Erythroblast (primary cell): ENCODE results near the gene CDH13.

ENCODE experiments used
- DNase-seq, 2 experiments: peaks; one replicate each; lab custom pipeline; 2025; lab: John Stamatoyannopoulos, UW
- GATA1 ChIP-seq: IDR thresholded peaks from 2 replicates; pipeline ENCODE4 v1.6.1; 2011; ENCODE audit warnings: low read depth, mild to moderate bottlenecking, control low read depth, low read length, moderate library complexity
- POLR2A ChIP-seq: IDR thresholded peaks from 2 replicates; pipeline ENCODE4 v1.6.1; 2011; ENCODE audit warnings: mild to moderate bottlenecking, low read length

CDH13 gene

DNA sequence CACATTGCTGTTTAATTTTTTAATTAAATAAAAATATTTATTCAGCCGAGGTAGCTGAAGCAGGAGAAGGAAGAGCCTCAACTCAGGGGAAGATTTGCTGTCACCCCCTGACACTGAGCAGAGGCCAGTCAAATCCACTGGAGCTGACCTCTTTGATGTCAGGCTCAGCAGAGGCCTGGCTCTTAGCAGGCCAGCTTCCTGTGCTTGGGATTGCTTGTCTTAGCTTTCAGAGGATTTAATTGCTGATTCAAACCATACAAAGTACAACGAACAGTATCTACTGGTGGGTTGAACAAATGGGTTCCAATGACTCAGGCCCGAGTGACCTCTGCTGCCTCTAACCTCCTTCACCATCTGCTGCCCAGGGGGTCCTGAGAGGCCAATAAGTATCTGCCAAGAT, 764.0 kb downstream of the CDH13 start:
- TF ChIP-seq POLR2A (no peak), GATA1 (no peak)
- no peak for DNase-seq

DNA sequence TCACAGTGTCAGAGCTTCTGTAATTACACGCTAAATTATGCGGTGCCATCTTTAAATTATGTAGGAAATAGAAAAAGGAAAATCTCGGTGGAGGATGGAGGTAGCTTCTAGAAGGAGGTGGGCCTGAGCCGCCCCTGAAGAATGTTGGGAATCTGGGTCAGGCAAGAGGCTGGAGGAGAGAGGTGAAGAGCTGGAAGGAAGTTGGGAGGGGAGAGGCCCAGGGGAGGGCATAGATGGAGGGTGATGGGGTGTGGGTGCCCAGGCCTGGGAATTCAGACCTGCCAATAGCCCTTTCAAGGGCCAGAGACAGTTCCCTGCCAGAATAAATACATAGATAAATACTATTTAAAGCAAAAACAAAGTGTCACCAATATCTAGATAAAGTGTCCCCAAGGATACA, 766.0 kb downstream of the CDH13 start:
- no peak for TF ChIP-seq POLR2A
- TF ChIP-seq GATA1 = no peak
- DNase-seq = no peak

DNA sequence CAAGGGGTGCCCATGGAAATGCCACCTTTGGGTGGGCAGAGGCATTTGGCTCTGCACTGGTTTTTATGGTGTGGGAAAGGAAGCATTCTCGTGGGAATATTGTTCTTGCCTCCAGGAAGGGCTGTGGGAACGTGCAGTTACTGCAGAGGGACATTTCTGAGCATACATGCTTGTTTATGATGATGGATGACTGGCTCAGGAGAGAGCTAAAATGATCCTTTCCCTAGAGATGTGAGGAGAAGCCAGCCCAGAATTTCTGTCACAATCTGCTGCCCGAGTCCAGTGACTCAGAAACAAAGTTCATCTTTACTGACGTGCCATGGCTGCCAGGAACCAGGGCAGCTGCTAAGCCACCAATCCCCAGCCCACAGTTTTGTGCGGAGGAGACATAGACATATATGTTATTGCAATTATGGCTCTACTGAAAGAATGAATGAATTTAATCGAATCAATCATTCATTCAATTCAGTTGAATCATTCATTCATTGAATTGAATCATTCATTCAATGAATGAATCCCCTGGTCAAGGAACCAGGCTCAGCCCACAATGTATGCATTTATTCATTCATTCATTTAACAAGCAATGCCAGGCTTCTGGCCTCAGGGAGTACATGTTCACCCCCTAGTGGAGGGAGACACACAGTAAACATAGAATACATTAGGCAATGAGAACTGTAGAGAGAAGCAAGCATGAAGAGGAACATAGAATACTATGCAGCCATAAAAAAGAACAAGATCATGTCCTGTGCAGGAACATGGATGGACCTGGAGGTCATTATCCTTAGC, 766.6 kb downstream of the CDH13 start:
- no peak for DNase-seq
- TF ChIP-seq GATA1 (no peak), POLR2A (no peak)

DNA sequence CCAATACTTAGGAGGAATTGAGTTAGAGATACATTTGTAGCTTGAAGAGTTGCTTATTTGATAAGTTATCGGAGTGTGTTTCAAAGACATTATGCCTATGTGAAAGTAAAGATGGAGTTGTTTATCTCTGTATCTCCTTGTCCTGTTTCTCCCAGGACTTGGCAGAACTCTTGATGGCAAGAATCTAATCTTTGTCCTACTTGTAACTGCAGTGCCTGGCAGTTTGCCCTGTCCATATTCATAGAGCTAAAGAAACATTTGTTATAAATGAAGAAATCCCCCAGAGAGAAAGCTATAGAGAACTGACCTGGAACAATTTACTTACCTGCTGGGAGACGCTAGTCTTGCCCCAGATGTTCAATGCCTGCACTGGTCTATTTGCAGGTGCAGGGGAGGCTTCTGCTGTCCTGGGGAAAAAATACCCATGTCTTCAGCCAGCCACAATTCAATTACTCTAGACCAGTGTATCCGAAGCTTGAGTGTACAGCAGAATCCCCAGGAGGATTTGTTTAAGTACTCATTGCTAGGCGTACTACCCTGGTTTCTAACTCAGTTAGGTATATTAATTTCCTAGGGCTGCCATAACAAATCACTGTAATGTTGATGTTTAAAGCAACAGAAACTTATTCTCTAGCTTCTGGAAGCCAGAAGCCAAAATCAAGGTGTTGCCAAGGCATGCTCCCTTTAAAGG, 771.0 kb downstream of the CDH13 start:
- TF ChIP-seq POLR2A (no peak), GATA1 (no peak)
- DNase-seq = no peak

DNA sequence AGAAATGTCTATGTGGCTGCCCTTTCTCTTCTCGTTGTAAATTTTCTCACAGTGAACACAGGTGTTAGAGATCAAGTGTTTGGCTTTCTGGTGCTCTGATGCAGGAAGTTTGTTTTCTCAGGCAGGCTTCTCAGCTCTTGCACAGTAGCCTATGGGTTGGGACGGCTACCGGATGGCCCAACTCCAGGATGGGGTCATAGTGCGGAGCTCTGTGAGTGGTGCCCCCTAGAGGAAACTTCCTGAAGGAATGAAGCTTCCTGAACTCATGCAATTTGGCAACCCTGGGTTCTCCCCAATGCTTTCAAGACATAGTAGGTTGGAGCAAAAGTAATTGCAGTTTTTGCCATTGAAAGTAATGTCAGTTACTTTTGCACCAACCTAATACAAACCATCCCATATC, 773.5 kb downstream of the CDH13 start:
- TF ChIP-seq GATA1 (no peak), POLR2A (no peak)
- DNase-seq = no peak

DNA sequence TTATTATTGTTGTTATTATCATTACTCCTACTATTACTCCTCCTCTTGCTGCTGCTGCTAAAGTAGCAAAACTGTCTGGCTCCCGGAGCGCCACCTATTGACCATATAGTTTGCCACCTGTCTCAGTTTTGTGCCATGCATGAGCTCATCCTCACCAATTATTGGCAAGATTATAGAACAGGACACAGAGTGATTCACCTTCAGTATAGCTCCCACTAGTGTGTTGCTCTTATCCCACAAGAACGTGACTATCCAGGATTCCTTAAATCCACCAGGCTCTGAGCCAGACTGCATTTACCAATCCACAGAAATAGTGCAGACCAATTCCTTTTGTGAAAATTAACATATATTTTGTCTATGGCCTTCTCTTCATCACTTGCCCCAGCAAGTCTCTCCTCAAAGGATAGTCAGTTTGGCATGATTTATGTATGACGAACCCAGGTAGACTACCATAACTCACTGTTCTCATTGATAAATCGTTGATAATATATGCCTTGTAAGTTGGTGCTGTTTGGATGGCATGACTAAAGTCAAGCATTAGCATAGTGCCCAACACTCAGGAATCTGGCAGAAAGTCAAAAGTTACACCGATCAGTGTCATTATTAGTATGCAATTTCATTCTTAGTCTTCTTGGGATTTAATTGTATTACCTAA, 775.5 kb downstream of the CDH13 start:
- TF ChIP-seq GATA1 (no peak), POLR2A (no peak)
- DNase-seq = no peak

DNA sequence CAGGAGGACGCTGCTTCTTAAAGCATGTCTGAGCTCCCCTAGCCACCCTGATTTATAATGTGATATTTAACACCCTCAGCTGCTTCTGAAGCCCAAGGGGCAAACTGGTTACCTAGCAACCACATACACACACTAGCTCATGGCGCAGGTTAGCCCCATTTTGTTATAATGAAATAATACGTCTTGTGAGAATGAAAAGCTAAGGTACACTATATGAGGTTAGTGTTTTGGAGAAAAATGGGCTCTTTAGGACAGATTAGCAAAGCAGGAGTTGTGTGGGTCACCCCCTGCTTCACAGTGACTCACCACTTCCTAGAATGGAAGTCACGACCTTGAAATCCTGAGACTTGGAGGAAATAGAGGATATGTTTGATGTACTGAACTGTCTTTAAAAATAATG, 776.2 kb downstream of the CDH13 start:
- no peak for DNase-seq
- TF ChIP-seq GATA1 (no peak), POLR2A (no peak)

DNA sequence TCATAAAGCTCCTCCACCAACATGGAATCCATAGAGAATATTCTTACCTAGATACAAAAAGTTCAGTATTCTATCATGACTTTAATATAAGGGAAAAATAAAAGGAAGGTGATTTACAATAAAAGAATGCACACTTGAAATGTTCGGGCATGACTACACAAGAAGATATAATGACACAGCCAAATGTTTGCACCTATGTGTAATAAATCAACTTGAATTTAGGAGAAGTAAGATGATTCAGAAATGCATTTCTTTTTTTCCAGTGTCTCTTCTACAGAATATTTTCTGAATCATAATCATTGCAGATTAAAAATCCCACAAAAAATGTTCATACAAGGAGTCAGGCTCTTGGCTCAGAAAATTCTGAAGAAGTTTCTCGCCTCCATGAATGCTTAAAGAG, 777.0 kb downstream of the CDH13 start:
- DNase-seq = no peak
- no peak for TF ChIP-seq POLR2A
- no peak for TF ChIP-seq GATA1

DNA sequence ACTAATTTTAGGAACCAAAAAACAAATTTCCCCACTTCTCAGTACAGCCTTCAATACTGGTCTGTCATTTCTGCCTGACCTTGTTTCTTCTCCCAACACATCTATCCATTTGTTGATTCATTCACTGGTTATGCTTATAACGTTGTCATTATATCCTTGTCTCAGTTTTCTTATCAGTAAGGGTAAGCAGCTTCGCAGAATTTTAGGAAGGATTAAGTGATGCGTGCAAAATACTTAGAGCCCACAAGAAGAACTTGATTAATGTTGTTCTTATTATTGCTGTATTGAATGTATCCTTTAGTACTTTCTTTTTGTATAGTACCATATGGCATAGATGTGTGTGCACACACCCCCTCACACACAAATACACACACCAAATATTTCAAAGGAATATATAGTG, 777.5 kb downstream of the CDH13 start:
- TF ChIP-seq GATA1 = no peak
- no peak for DNase-seq

DNA sequence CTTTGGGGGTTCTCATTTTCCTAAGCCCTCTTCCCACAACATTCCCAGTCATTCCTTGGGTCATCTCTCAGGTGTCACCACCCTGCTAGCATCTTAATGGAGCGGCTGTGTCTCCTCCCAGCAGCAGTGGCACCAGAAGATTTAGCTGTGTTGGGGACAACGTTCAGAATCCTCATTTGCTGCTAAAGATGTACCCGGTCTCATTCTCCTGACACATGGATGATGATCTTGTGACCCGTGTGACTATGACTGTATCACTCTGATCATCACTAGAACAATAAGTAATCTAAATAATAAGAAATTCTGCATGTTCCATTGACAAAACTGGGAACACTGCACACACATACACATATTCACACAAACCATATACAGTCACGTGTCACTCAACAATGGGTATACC, 781.2 kb downstream of the CDH13 start:
- no peak for TF ChIP-seq GATA1
- TF ChIP-seq POLR2A = no peak
- no peak for DNase-seq

DNA sequence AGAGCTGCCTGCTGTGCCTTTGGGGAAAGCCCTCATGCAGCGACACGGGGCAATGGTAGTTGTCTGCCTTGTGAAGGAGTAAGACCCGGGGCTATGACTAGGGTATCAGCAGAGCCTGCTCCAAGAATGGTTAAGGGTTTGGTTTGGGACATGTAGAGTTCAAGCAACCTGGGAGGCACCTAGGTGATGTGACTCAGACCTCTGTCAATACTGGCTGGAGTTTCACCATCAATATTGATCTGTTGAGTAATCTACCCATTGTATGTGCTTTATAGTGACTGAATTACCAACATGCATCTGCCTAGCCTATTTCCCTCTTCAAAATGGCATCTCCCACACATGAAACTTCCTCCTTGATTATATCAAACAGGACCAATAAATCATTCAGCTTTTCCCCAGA, 782.6 kb downstream of the CDH13 start:
- TF ChIP-seq GATA1 (no peak), POLR2A (no peak)
- no peak for DNase-seq

DNA sequence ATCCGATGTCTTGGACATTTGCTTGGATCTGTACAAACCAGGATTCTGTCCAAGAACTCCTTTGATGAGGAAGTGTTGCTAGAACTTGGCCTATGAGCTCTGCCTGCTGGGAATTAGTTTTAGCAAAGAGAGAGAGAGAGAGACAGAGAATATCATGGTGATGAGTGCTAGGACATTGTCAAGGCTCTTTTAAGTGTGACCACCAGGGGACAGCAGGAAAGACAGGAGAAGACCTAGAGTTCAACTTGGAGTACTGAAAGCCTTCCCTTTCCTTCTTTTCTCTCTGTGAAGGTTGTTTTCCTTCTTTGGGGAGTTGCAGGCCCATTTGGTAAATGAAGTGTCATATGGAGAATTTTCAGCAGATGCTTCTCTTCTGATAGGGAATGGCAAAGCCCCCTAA, 791.8 kb downstream of the CDH13 start:
- no peak for DNase-seq
- TF ChIP-seq POLR2A = no peak
- no peak for TF ChIP-seq GATA1

DNA sequence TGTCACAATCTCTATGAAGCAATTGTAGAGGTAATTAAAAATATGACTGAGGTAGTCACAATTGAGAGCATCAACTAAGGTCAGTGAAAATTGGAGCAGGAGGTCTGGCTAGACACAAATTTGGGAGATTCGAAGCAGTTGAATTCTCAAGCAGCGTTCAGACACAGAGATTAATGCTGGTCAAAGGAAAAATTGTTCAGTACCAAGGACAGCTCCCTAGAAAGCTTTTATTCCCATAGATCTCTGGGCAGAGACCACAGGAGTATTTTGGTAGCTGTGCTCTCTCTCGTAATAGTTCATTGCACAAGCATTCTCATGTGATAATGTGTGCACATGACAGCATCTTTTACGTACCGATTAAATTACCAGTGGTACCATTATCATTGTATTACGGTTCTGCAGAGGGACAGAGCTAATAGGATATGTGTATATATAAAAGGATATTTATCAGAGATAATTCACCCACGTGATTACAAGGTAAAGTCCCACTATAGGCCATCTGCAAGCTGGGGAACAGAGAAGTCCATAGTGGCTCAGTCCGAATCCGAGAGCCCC, 793.5 kb downstream of the CDH13 start:
- TF ChIP-seq POLR2A = no peak
- no peak for TF ChIP-seq GATA1
- peak in 1 of 2 experiments; percentile 13 for DNase-seq

DNA sequence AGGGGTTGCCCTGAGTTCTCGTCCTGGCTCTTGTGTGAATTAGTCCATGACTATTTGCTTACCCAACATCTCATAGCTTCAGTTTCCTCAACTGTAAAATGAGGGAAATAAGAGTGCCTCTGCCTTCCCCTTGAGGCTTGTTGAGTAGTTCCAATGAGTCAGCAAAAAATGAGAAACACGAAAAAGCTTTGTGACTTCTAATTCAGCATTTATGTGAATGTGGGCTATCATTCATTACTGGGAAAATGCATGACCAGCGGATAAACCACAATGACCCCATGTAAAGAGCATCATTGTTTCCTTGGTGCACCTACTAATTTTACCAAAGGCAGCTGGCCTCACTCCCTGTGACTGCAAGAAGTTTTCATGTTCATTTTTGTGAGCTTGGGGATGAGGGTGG, 806.4 kb downstream of the CDH13 start:
- TF ChIP-seq POLR2A = no peak
- TF ChIP-seq GATA1 = no peak

More for the DNA sequence above, 806.4 kb downstream of the CDH13 start:
- no peak for DNase-seq
